Smooth muscle cell (in vitro differentiated cells): ENCODE measurements around the gene CD276. TPM values are rescaled to one million over a fixed set of nuclear protein-coding genes. Genes with fewer than 3 reads are reported as not detected.

Experiments
- DNase-seq: peaks from one replicate; lab custom pipeline; 2025; ENCODE audit not compliant: unreplicated experiment; lab: John Stamatoyannopoulos, UW
- H2AFZ ChIP-seq: fragments of 200-600 bp; sonication (generic); 2 replicates; pipeline ENCODE4 v1.6.0; 2016; ENCODE audit warnings: antibody characterized with exemption, low read depth, mild to moderate bottlenecking
- H3F3A ChIP-seq: fragments of 200-600 bp; sonication (generic); 2 replicates; pipeline ENCODE4 v1.6.0; 2017; ENCODE audit warnings: antibody characterized with exemption, low read depth
- H3K27ac ChIP-seq: fragments of 200-600 bp; sonication (generic); 2 replicates; pipeline ENCODE4 v1.5.1; 2016; ENCODE audit warnings: low read depth, mild to moderate bottlenecking
- H3K27me3 ChIP-seq: fragments of 200-600 bp; sonication (generic); 2 replicates; pipeline ENCODE4 v1.6.1; 2016; ENCODE audit warnings: low read depth, mild to moderate bottlenecking
- H3K36me3 ChIP-seq: fragments of 200-600 bp; sonication (generic); 2 replicates; pipeline ENCODE4 v1.5.1; 2016; ENCODE audit warnings: low read depth
- H3K4me1 ChIP-seq: fragments of 200-600 bp; sonication (generic); 2 replicates; pipeline ENCODE4 v1.5.1; 2016; ENCODE audit warnings: low read depth
- H3K4me2 ChIP-seq: fragments of 200-600 bp; sonication (generic); 2 replicates; pipeline ENCODE4 v1.6.0; 2016; ENCODE audit warnings: mild to moderate bottlenecking
- H3K4me3 ChIP-seq: fragments of 200-600 bp; sonication (generic); 2 replicates; pipeline ENCODE4 v1.5.1; 2016; ENCODE audit warnings: mild to moderate bottlenecking
- H3K79me2 ChIP-seq: fragments of 200-600 bp; sonication (generic); 2 replicates; pipeline ENCODE4 v1.6.0; 2016; ENCODE audit warnings: low read depth, mild to moderate bottlenecking
- H3K9ac ChIP-seq: fragments of 200-600 bp; sonication (generic); 2 replicates; pipeline ENCODE4 v1.6.0; 2016; ENCODE audit warnings: low read depth
- H3K9me3 ChIP-seq: fragments of 200-600 bp; sonication (generic); replicated peaks from 2 replicates; pipeline ENCODE4 v1.5.1; 2016; ENCODE audit warnings: low read depth
- H4K20me1 ChIP-seq: fragments of 200-600 bp; sonication (generic); 2 replicates; pipeline ENCODE4 v1.6.0; 2016; ENCODE audit warnings: low read depth
- CTCF ChIP-seq: fragments of 200-600 bp; sonication (generic); IDR thresholded peaks from 2 replicates; pipeline ENCODE4 v1.5.1; 2017; ENCODE audit warnings: borderline replicate concordance, mild to moderate bottlenecking, antibody characterized with exemption; ENCODE audit not compliant: insufficient read depth, poor library complexity, severe bottlenecking
- WGBS: methylation state at CpG from one replicate; pipeline ENCODE4 v1.1.7; 2016; ENCODE audit warnings: low lambda C conversion rate; 5-methylcytosine and 5-hydroxymethylcytosine counted together
- polyA plus RNA-seq: library from polyadenylated mRNA; unstranded; fragments of >200 nt; fragmentation: Nextera tagmentation; extraction: Ambion mirVana; gene quantifications from 2 replicates; pipeline ENCODE4 v1.2.1, GENCODE V29; 2016
- total RNA-seq: library from RNA; depleted of rRNA; stranded (reverse); fragments of >200 nt; gene quantifications from 2 replicates; pipeline ENCODE4 v1.2.3, GENCODE V29; 2014

Gene CD276
- total and polyA plus RNA-seq, 2 experiments from 2014 or later: 144 to 312 TPM

- Histone ChIP-seq H3K9me3 (no peaks in the 10 kb centered on the region), H3K4me1 (no peaks in the 10 kb centered on the region), H4K20me1 (no peaks in the 10 kb centered on the region), H2AFZ (no peak overlapping the region), H3K9ac (no peak overlapping the region), H3K4me2 (no peak overlapping the region), H3F3A (no peaks in the 10 kb centered on the region), H3K27me3 (no peaks in the 10 kb centered on the region), H3K4me3 (no peak overlapping the region), H3K36me3 (no peaks in the 10 kb centered on the region), H3K27ac (no peak overlapping the region), H3K79me2 (no peaks in the 10 kb centered on the region)
- no peak for TF ChIP-seq CTCF
- DNase-seq: no peak
- WGBS: 75% methylated on average over 7 of the region's 7 CpGs
Observed at GRCh38 chr15:73745073-73745472, 60.9 kb downstream of the CD276 start.

DNA sequence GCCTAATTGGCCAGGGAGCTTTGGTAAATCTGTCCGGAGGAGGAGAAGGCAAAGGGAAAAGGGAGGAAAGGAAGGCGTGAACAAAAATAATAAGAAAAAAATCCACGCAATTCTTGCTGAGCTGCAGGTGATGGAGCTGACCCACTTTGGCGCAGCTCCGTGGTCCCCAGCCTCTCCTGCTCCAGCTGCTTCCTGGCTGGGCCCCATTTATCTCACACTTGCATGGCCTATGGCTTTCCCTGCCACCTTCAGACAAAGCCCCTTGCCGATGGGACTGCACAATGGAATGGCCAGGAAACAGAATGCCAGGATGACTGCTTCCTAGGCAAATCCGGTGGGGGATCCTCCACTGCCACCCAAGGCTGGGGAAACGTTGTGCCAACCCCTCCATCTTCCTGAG, 62.1 kb downstream of the CD276 start:
- no peak for DNase-seq
- no peaks in the 10 kb centered on the region for H3K9me3 ChIP-seq
- 92% methylated on average over 8 of the region's 8 CpGs for WGBS
- H3K4me2 ChIP-seq: no peak overlapping the region
- TF ChIP-seq CTCF: no peak
- H2AFZ ChIP-seq: no peak overlapping the region
- no peak overlapping the region for H3K9ac ChIP-seq
- no peaks in the 10 kb centered on the region for H3K79me2 ChIP-seq
- no peak overlapping the region for H3K4me3 ChIP-seq
- no peak overlapping the region for H3K27ac ChIP-seq
- H3F3A ChIP-seq: no peaks in the 10 kb centered on the region
- peaks cover 1% of the 10 kb centered on the region for H3K4me1 ChIP-seq
- no peaks in the 10 kb centered on the region for H4K20me1 ChIP-seq
- no peaks in the 10 kb centered on the region for H3K27me3 ChIP-seq
- no peaks in the 10 kb centered on the region for H3K36me3 ChIP-seq

- H3F3A ChIP-seq: no peaks in the 10 kb centered on the region
- no peak for TF ChIP-seq CTCF
- no peaks in the 10 kb centered on the region for H4K20me1 ChIP-seq
- 75% methylated on average over 7 of the region's 7 CpGs for WGBS
- H3K79me2 ChIP-seq: no peaks in the 10 kb centered on the region
- H2AFZ ChIP-seq: no peak overlapping the region
- no peak overlapping the region for H3K4me2 ChIP-seq
- no peaks in the 10 kb centered on the region for H3K9me3 ChIP-seq
- H3K4me1 ChIP-seq: peaks cover 4% of the 10 kb centered on the region
- H3K27ac ChIP-seq: no peak overlapping the region
- no peak overlapping the region for H3K9ac ChIP-seq
- no peaks in the 10 kb centered on the region for H3K27me3 ChIP-seq
- H3K36me3 ChIP-seq: no peaks in the 10 kb centered on the region
- H3K4me3 ChIP-seq: no peak overlapping the region
- DNase-seq: no peak
Observed at GRCh38 chr15:73746883-73747282, 62.7 kb downstream of the CD276 start.

- 85% methylated on average over 11 of the region's 11 CpGs for WGBS
- Histone ChIP-seq H3K4me2 (no peak overlapping the region), H3K79me2 (no peaks in the 10 kb centered on the region), H3K36me3 (no peaks in the 10 kb centered on the region), H3K9ac (no peak overlapping the region), H3F3A (no peaks in the 10 kb centered on the region), H4K20me1 (no peaks in the 10 kb centered on the region), H2AFZ (no peak overlapping the region), H3K9me3 (no peaks in the 10 kb centered on the region), H3K4me1 (peaks cover 4% of the 10 kb centered on the region), H3K27me3 (no peaks in the 10 kb centered on the region), H3K4me3 (no peak overlapping the region), H3K27ac (no peak overlapping the region)
- TF ChIP-seq CTCF: no peak
- no peak for DNase-seq
Observed at GRCh38 chr15:73747847-73748590, 63.8 kb downstream of the CD276 start.
